Sigmoid colon (tissue), 7 donors: ENCODE data around the gene FRY. TPM values are rescaled to one million over a fixed set of nuclear protein-coding genes. Genes with fewer than 3 reads are reported as not detected.

Experiments used
- DNase-seq: peaks from one replicate; pipeline ENCODE4 v3.0.0-alpha.2; 2019
- H3K27ac ChIP-seq, 4 donors: fragments of 200-600 bp; sonication (generic); one replicate each; pipeline ENCODE4 v1.5.1; 2016 to 2019; ENCODE audit warnings: mild to moderate bottlenecking in 1 of 4
- H3K27me3 ChIP-seq, 3 donors: fragments of 200-600 bp; sonication (generic); one replicate each; pipeline ENCODE4 v1.5.1; 2019; ENCODE audit warnings: mild to moderate bottlenecking in 1 of 3
- H3K36me3 ChIP-seq, 4 donors: fragments of 200-600 bp; sonication (generic); one replicate each; pipeline ENCODE4 v1.5.1; 2016 to 2019
- H3K4me1 ChIP-seq, 4 donors: fragments of 200-600 bp; sonication (generic); one replicate each; pipeline ENCODE4 v1.5.1; 2017 to 2019
- H3K4me3 ChIP-seq, 4 donors: fragments of 200-600 bp; sonication (generic); one replicate each; pipeline ENCODE4 v1.5.1; 2017 to 2019; ENCODE audit warnings: mild to moderate bottlenecking in 2 of 4, moderate library complexity in 1 of 4
- H3K9me3 ChIP-seq, 4 donors: fragments of 200-600 bp in 3 of 4; sonication (generic) in 3 of 4; one replicate each; pipeline versions ENCODE4 v1.5.1 to v1.6.1; 2013 to 2019
- CTCF ChIP-seq, 4 experiments: fragments of 450-650 bp in 3 of 4; fragments of 200-600 bp in 1 of 4; IDR thresholded peaks; one replicate each; pipeline ENCODE4 v1.5.1; 2016 to 2019; ENCODE audit warnings: antibody characterized with exemption in 4 of 4, mild to moderate bottlenecking in 3 of 4, moderate library complexity in 2 of 4
- EP300 ChIP-seq, 4 donors: sonication (generic); formaldehyde crosslinking; IDR thresholded peaks; one replicate each; pipeline ENCODE4 v1.6.1; 2017; ENCODE audit warnings: antibody characterized with exemption in 4 of 4
- POLR2A ChIP-seq, 2 donors: fragments of 450-650 bp; IDR thresholded peaks; one replicate each; pipeline ENCODE4 v1.6.1; 2016; ENCODE audit warnings: antibody characterized with exemption in 2 of 2, mild to moderate bottlenecking in 2 of 2, moderate library complexity in 2 of 2
- POLR2AphosphoS5 ChIP-seq, 4 donors: sonication (generic); formaldehyde crosslinking; IDR thresholded peaks; one replicate each; pipeline ENCODE4 v1.6.1; 2017; ENCODE audit warnings: antibody characterized with exemption in 4 of 4
- WGBS, 2 donors: extraction: QIAGEN DNeasy Blood & Tissue Kit; methylation state at CpG; one replicate each; pipeline ENCODE4 v1.1.7; 2013; 5-methylcytosine and 5-hydroxymethylcytosine counted together
- intact Hi-C: fragments of 100-400 bp; cut with DNase I; formaldehyde crosslinking; loops from one replicate; pipeline ENCODE4 v1.15.1; 2023
- polyA plus RNA-seq, 3 donors: library from polyadenylated mRNA; stranded (reverse); fragments of 200-250 nt; gene quantifications; one replicate each; pipeline ENCODE4 v1.2.3, GENCODE V29; 2013
- total RNA-seq, 4 donors: library from RNA; depleted of rRNA; stranded (reverse); fragments of >200 nt; gene quantifications; one replicate each; pipeline ENCODE4 v1.1.0, GENCODE V29; 2016
- donor health status: healthy with polysubstance abuse.
- donor health status: Bipolar disorder and iron deficiency.
- donor health status: healthy.

The FRY gene
- total and polyA plus RNA-seq, 7 donors, result 1.4 to 118 (median 26.7) TPM

GRCh38 chr13:32340914-32341313 lies 309.3 kb downstream of the FRY start:
- H3K36me3 ChIP-seq, result no peaks in the 10 kb centered on the region
- no peaks in the 10 kb centered on the region for H3K9me3 ChIP-seq
- TF ChIP-seq EP300 (IDR thresholded peaks at IDR 0.05) (no peak), POLR2AphosphoS5 (IDR thresholded peaks at IDR 0.05) (no peak), POLR2A (IDR thresholded peaks at IDR 0.05) (no peak), CTCF (IDR thresholded peaks at IDR 0.05) (no peak)
- no peaks in the 10 kb centered on the region for H3K4me1 ChIP-seq
- 83 to 92% methylated on average over 3 of the region's 3 CpGs for WGBS, 2 donors
- H3K27ac ChIP-seq, result no peak overlapping the region
- intact Hi-C loops, result no loop called here
- no peaks in the 10 kb centered on the region for H3K27me3 ChIP-seq
- no peak overlapping the region for H3K4me3 ChIP-seq
- DNase-seq, result no peak

GRCh38 chr13:32347651-32348050 lies 316.1 kb downstream of the FRY start:
- no peak for DNase-seq

More at GRCh38 chr13:32347651-32348050, 316.1 kb downstream of the FRY start:
- Histone ChIP-seq H3K4me3 (no peak overlapping the region), H3K9me3 (no peaks in the 10 kb centered on the region), H3K36me3 (no peaks in the 10 kb centered on the region), H3K27ac (no peak overlapping the region), H3K4me1 (no peaks in the 10 kb centered on the region), H3K27me3 (no peaks in the 10 kb centered on the region)
- intact Hi-C loops, result no loop called here
- 47 to 96% methylated on average over 1 of the region's 1 CpG for WGBS, 2 donors
- TF ChIP-seq EP300 (IDR thresholded peaks at IDR 0.05), result no peak
- no peak for TF ChIP-seq POLR2AphosphoS5 (IDR thresholded peaks at IDR 0.05)
- TF ChIP-seq CTCF (IDR thresholded peaks at IDR 0.05), result no peak
- no peak for TF ChIP-seq POLR2A (IDR thresholded peaks at IDR 0.05)
